GM19193 (cell line): ENCODE data around the gene CCL4L2.

Experiments used
- POLR2A ChIP-seq: IDR thresholded peaks from 4 replicates; pipeline ENCODE4 v1.6.1; 2011; ENCODE audit not compliant: insufficient read depth, insufficient read length; ENCODE audit errors: extremely low read depth

CCL4L2 gene

DNA sequence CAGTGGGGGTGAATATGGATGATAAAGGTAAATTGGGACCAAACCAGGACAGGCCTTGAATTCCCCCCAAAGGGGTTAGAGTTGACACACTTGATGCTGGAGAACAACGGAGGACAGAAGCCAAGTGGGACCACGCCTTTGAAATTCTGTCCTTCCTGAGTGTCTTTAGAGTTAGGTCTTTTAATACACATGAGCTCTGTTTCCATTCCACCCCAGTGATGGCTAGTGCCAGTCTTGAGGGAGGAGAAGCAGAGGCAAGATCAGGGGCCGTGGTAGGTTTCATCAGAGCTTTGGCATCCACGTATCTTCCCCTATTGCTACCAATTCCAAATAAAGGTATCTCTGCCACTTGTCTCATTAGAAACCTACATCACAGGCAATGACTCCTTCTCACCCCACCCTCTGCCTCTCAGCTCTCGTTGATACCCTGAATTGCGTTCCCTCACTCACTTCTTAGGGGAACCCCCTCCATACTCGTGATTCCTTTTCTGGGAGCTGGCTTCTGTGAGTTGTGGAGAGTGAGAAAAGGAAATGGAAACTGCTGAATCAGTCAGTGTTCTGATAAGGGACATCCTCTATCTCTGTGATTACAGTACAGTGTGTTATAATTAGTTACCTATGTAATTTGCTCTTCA is 11.9 kb upstream of the CCL4L2 start:
- TF ChIP-seq POLR2A = no peak

DNA sequence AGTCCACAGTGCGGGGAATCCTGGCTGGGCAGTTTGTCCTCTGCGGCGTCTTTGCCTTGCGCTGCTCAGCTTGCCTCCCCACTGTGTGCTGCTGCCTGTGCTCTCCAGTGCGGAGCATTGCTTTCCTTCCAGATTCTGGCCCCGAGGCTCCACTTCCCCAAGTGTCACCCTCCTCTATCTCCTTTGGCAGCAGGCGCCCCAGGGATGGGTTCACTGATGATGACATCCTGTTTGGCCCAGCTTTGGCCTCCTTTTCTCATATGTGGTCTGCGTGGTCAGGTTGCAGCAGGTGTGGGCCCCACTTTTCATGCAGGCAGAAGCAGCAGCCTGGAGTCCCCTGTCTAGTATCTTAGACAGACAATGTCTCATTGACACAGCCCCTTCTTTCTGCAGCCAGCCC is 9.4 kb upstream of the CCL4L2 start:
- TF ChIP-seq POLR2A = peak; percentile 14

- TF ChIP-seq POLR2A = no peak
These were observed 7.5 kb upstream of the CCL4L2 start for GRCh38 chr17:36203335-36203734.

GRCh38 chr17:36204724-36205500 is 6.0 kb upstream of the CCL4L2 start:
- no peak for TF ChIP-seq POLR2A

DNA sequence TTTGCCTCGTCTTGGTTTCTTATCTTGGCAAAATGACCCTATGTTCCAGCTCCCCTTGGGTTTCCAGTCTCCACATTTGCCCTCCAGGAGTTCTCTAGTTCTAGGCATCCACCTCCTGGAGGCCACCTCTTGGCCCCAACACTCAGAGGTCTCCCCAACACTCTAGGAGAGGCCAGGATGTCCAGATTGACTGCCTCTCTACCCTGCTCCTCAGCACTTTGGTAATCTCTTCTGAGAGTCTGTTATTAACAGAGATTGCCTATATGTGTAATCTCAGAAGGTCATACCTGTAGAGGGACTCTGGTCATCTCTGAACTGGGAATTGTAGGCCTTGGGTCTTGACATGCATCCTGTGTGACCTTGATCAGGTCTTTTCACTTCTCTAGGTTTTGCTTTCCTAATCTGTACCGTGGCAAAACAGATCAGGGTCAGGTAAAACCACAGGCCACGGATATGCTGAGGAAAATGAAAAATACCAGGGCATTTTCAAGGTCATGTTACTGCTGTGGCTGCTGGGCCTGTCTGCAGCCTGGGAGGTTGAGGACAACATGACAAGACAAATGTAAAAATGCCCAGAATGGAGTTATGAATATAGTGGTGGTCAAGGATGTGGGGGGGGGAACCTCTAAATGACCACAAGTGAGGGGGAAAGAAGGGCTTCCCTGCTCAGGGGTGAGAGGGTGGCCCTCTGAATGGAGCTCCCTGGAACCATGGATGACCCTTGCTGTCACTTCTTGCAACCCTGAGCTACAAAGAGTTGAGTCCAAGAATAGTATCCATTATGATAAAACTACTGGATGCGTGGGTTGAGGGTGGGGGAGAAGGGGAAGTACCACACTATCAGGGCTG is 5.0 kb upstream of the CCL4L2 start:
- TF ChIP-seq POLR2A = no peak

DNA sequence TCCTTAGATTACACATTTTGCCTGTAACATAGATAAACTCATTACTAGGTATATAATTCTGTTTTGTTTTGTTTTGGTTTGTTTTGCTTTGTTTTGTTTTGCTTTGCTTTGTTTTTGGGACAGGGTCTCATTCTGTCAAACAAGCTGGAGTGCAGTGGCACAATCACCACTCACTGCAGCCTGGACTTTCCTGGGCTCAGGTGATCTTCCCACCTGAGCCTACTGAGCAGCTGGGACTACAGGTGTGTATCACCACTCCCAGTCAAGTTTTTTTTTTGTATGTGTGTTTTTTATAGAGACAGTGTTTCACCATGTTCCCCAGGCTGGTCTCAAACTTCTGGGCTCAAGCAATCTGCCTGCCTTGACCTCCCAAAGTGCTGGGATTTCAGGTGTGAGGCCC is 1.3 kb upstream of the CCL4L2 start:
- TF ChIP-seq POLR2A = no peak

GRCh38 chr17:36212272-36212605 is 1.4 kb downstream of the CCL4L2 start:
- TF ChIP-seq POLR2A = no peak

GRCh38 chr17:36212966-36213365 is 2.1 kb downstream of the CCL4L2 start:
- no peak for TF ChIP-seq POLR2A

DNA sequence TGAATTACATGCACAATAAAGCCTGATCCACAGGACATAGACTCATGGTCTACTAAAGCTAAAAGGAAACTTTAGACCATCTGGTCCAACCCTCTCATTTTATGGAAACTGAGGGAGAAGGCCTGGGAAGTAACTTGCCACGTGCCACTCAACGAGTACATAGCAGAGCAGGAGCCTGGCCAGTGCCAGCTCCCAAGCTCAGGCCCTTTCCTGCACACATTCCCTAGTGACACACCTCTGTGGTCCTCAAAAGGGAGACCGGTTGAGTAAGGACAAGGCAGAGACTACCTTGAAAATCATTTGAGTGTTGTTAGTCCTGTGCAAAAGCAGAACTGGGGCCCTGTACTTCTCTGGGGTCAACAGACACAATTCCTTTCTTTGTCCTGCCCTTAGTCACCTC is 2.8 kb downstream of the CCL4L2 start:
- peak; percentile 25 for TF ChIP-seq POLR2A

GRCh38 chr17:36214918-36215317 is 4.1 kb downstream of the CCL4L2 start:
- no peak for TF ChIP-seq POLR2A
